ENCODE results near the gene EARS2. TPM values are rescaled to one million over a fixed set of nuclear protein-coding genes. Genes with fewer than 3 reads are reported as not detected.
"Not testable (repeated sequence)": the region's sequence is repeated elsewhere in the genome, so short reads cannot be mapped to it uniquely, and the experiment has no call there.

EARS2 gene
- total and polyA plus RNA-seq, 2 donors: 17.7 to 27.5 TPM

DNA sequence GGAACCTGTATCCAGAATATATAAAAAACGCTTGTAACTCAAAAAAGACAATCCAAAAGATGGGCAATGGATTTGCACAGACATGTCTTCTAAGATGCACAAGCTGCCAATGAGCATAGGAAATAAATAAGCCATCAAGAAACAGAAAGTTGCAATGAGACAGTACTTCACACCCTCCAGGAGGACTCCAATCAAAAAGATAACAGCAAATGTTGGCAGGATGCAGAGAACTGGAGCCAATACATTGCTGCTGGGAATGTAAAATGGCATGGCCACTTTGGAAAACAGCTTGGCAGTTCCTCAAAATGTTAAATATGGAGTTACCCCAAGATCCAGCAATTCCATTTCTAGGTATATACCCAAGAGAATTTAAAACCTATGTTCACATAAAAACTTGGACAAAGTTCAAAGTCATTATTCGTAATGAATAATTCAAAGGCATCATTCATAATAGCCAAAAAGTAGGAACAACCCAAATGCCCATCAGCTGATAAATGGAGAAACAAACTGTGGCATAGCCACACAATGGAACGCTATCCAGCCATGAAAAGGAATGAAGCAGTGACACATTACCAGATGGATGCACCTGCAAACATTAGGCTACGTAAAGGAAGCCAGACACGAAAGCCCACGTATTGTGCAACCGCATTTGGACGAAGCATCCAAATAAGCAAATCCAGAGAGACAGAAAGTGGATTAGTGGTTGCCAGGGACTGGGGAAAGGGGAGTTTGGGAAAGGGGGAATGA, 72.5 kb downstream of the EARS2 start:
- Histone ChIP-seq H3K4me3 (ENCODE audit: low read depth, low read length) (no peak overlapping the region), H3K4me1 (ENCODE audit: insufficient read depth) (no peaks in the 10 kb centered on the region), H3K27ac (ENCODE audit: low read depth) (no peak overlapping the region), H3K36me3 (ENCODE audit: insufficient read depth) (no peaks in the 10 kb centered on the region)
- no peak for DNase-seq (ENCODE audit: extremely low spot score)
- WGBS: 77% methylated on average over 8 of the region's 8 CpGs

- WGBS: 96% methylated on average over 8 of the region's 8 CpGs
- not testable (repeated sequence) for H3K36me3 ChIP-seq (ENCODE audit: insufficient read depth); H3K27ac ChIP-seq (ENCODE audit: low read depth)
Observed at GRCh38 chr16:23483492-23483891, 73.7 kb downstream of the EARS2 start.

GRCh38 chr16:23482778-23483177, 74.4 kb downstream of the EARS2 start:
- H3K27ac ChIP-seq (ENCODE audit: low read depth): no peak overlapping the region
- no peaks in the 10 kb centered on the region for H3K36me3 ChIP-seq (ENCODE audit: insufficient read depth)
- no peaks in the 10 kb centered on the region for H3K4me1 ChIP-seq (ENCODE audit: insufficient read depth)
- no peak overlapping the region for H3K4me3 ChIP-seq (ENCODE audit: low read depth, low read length)
- no peak for DNase-seq (ENCODE audit: extremely low spot score)
- WGBS: 89% methylated on average over 14 of the region's 14 CpGs

More at GRCh38 chr16:23483492-23483891, 73.7 kb downstream of the EARS2 start:
- H3K4me1 ChIP-seq (ENCODE audit: insufficient read depth); DNase-seq (ENCODE audit: extremely low spot score); H3K4me3 ChIP-seq (ENCODE audit: low read depth, low read length): not testable (repeated sequence)

DNA sequence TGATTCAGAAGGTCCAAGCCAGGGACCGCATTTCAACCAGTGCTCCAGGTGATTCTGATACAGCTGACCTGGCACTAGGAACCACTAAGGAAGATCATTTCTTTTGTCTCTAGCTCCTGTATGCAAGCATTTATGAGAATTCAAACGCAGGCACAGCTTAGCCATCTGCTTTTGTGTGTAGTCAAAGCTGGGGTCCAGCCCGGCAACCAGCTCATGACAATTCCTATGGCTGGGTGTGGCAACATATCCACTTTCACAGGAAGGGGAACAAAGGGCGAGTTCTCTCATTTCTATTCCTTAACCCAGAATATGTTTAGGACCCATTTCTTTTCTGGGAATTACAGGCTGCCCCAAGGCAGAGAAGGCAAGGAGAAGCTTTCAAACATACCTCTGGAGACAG, 76.9 kb downstream of the EARS2 start:
- no peaks in the 10 kb centered on the region for H3K4me1 ChIP-seq (ENCODE audit: insufficient read depth)
- H3K4me3 ChIP-seq (ENCODE audit: low read depth, low read length): no peak overlapping the region
- 92% methylated on average over 4 of the region's 4 CpGs for WGBS
- no peak overlapping the region for H3K27ac ChIP-seq (ENCODE audit: low read depth)
- DNase-seq (ENCODE audit: extremely low spot score): no peak
- H3K36me3 ChIP-seq (ENCODE audit: insufficient read depth): no peaks in the 10 kb centered on the region

GRCh38 chr16:23479138-23479537, 78.0 kb downstream of the EARS2 start:
- no peak overlapping the region for H3K4me3 ChIP-seq (ENCODE audit: low read depth, low read length)
- H3K4me1 ChIP-seq (ENCODE audit: insufficient read depth): no peaks in the 10 kb centered on the region
- 92% methylated on average over 3 of the region's 3 CpGs for WGBS
- DNase-seq (ENCODE audit: extremely low spot score): no peak
- no peaks in the 10 kb centered on the region for H3K36me3 ChIP-seq (ENCODE audit: insufficient read depth)
- H3K27ac ChIP-seq (ENCODE audit: low read depth): no peak overlapping the region

GRCh38 chr16:23478566-23478965, 78.6 kb downstream of the EARS2 start:
- no peaks in the 10 kb centered on the region for H3K36me3 ChIP-seq (ENCODE audit: insufficient read depth)
- no peaks in the 10 kb centered on the region for H3K4me1 ChIP-seq (ENCODE audit: insufficient read depth)
- no peak overlapping the region for H3K4me3 ChIP-seq (ENCODE audit: low read depth, low read length)
- no peak overlapping the region for H3K27ac ChIP-seq (ENCODE audit: low read depth)
- DNase-seq (ENCODE audit: extremely low spot score): no peak
- WGBS: 98% methylated on average over 3 of the region's 3 CpGs

DNA sequence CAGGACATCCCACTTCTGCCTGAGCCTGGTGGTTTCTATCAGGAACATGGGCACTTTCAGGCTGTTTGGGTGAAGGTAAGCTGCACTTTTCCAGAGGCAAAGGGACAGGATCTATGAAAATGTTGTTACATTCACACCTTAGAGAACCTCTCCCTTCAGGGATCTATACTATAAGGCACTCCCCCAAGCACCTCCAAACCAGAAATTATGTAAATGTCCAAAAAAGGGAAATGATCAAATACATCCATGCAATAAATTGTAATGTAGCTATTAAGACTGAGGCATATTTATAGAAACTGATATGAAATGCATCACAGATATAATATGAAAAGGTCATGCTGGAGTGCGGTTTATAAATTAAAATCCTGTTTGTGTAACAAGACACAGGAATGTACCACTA, 80.9 kb downstream of the EARS2 start:
- Histone ChIP-seq H3K27ac (ENCODE audit: low read depth) (no peak overlapping the region), H3K36me3 (ENCODE audit: insufficient read depth) (no peaks in the 10 kb centered on the region), H3K4me3 (ENCODE audit: low read depth, low read length) (no peak overlapping the region), H3K4me1 (ENCODE audit: insufficient read depth) (no peaks in the 10 kb centered on the region)
- no peak for DNase-seq (ENCODE audit: extremely low spot score)
- WGBS: 92% methylated on average over 1 of the region's 1 CpG

Other genes with a start within 250 kb of the EARS2 start
- gene COG7, start 104.2 kb downstream of the EARS2 start, total RNA-seq: 25.6 TPM
- 16.6 TPM for gene COG7, start 104.2 kb downstream of the EARS2 start, polyA plus RNA-seq
- gene GGA2, start 46.9 kb downstream of the EARS2 start, total RNA-seq: 43.7 TPM
- 23.4 TPM for gene GGA2, start 46.9 kb downstream of the EARS2 start, polyA plus RNA-seq
- 51.6 TPM for gene UBFD1, start 377 bp upstream of the EARS2 start, total RNA-seq
- gene UBFD1, start 377 bp upstream of the EARS2 start, polyA plus RNA-seq: 18.0 TPM
- gene NDUFAB1, start 39.0 kb upstream of the EARS2 start, total RNA-seq: 76.7 TPM
- gene NDUFAB1, start 39.0 kb upstream of the EARS2 start, polyA plus RNA-seq: 171 TPM
- gene PALB2, start 84.0 kb upstream of the EARS2 start, total RNA-seq: 9.4 TPM
- 7.0 TPM for gene PALB2, start 84.0 kb upstream of the EARS2 start, polyA plus RNA-seq
- 36.3 TPM for gene DCTN5, start 84.1 kb upstream of the EARS2 start, total RNA-seq
- gene DCTN5, start 84.1 kb upstream of the EARS2 start, polyA plus RNA-seq: 35.2 TPM
- 3.5 TPM for gene PLK1, start 121.5 kb upstream of the EARS2 start, total RNA-seq
- gene PLK1, start 121.5 kb upstream of the EARS2 start, polyA plus RNA-seq: 1.3 TPM
- gene ERN2, start 155.9 kb upstream of the EARS2 start, total RNA-seq: 2.0 TPM
- gene ERN2, start 155.9 kb upstream of the EARS2 start, polyA plus RNA-seq: 4.0 TPM
- gene CHP2, start 197.7 kb upstream of the EARS2 start, total RNA-seq: 3.0 TPM
- gene CHP2, start 197.7 kb upstream of the EARS2 start, polyA plus RNA-seq: 3.4 TPM